Measurements from ENCODE around the gene PPP1R14C. TPM values are rescaled to one million over a fixed set of nuclear protein-coding genes. Genes with fewer than 3 reads are reported as not detected.

Gene PPP1R14C
- total and polyA plus RNA-seq, 2 of the 13 experiments (the other 11 are each of a cell fraction or from before 2014, with no cell fraction given), result not detected

- no peaks in the 10 kb centered on the region; the same call in 1 of the 2 replicates for H4K20me1 ChIP-seq (ENCODE audit: insufficient read depth, low read length)
- no peak overlapping the region for H3K9ac ChIP-seq (ENCODE audit: insufficient read depth, low read depth, low read length)
- ATAC-seq (no peak), DNase-seq (ENCODE audit: low spot score) (no peak), FAIRE-seq (no peak)
- BruUV-seq (replicated peaks), result no TSS peak
- no peak overlapping the region for H3K27ac ChIP-seq (ENCODE audit: extremely low read length, insufficient read depth, low read length)
- H3K4me3 ChIP-seq (replicated peaks in 1 of 3; ENCODE audit: insufficient read depth in 1 of 3, low read depth in 2 of 3, low read length in 3 of 3), result no peak overlapping the region
- H3K79me2 ChIP-seq (ENCODE audit: insufficient read depth, low read length), result no peaks in the 10 kb centered on the region
- H3K36me3 ChIP-seq (replicated peaks in 1 of 2; ENCODE audit: control insufficient read depth in 1 of 2, insufficient read depth in 2 of 2, low read length in 2 of 2), result no peaks in the 10 kb centered on the region
- intact Hi-C loops (cut with micrococcal nuclease; ENCODE audit: unreplicated experiment) (no loop called here), in situ Hi-C loops (cut with HindIII; ENCODE audit: extremely low pct_ligation_motif_present, low pct_unique_long_range_greater_than_20kb) (no loop called here)
- ChIA-PET POLR2A (no interaction called here), CTCF (ENCODE audit: low intra/inter-chr PET ratio, low total read pairs) (no interaction called here)
- no peak overlapping the region for H2AFZ ChIP-seq (ENCODE audit: low read length)
- no peaks in the 10 kb centered on the region for H3K4me1 ChIP-seq (ENCODE audit: insufficient read depth, low read length)
- H3K4me2 ChIP-seq (ENCODE audit: low read depth, low read length), result no peak overlapping the region
- no peaks in the 10 kb centered on the region for H3K9me3 ChIP-seq (ENCODE audit: low read length)
- TF ChIP-seq ZFP90 (CRISPR knock-in tag; IDR thresholded peaks at IDR 0.05; ENCODE audit: borderline replicate concordance) (no peak), ZBTB37 (CRISPR knock-in tag; IDR thresholded peaks at IDR 0.05) (no peak), GATAD1 (CRISPR knock-in tag; IDR thresholded peaks at IDR 0.05) (no peak), MATR3 (CRISPR knock-in tag; IDR thresholded peaks at IDR 0.05) (no peak), ZNF274 (CRISPR knock-in tag; IDR thresholded peaks at IDR 0.05) (no peak), ZBTB8A (CRISPR knock-in tag; IDR thresholded peaks at IDR 0.05; ENCODE audit: borderline replicate concordance, low read depth) (no peak), ZNF367 (CRISPR knock-in tag; IDR thresholded peaks at IDR 0.05; ENCODE audit: borderline replicate concordance) (no peak), ZNF501 (CRISPR knock-in tag; IDR thresholded peaks at IDR 0.05) (no peak), NFE2 (CRISPR knock-in tag; IDR thresholded peaks at IDR 0.05) (no peak), ZNF430 (CRISPR knock-in tag; IDR thresholded peaks at IDR 0.05) (no peak), ZNF75D (CRISPR knock-in tag; IDR thresholded peaks at IDR 0.05; ENCODE audit: borderline replicate concordance) (no peak)
- TF ChIP-seq, protein P1, sequence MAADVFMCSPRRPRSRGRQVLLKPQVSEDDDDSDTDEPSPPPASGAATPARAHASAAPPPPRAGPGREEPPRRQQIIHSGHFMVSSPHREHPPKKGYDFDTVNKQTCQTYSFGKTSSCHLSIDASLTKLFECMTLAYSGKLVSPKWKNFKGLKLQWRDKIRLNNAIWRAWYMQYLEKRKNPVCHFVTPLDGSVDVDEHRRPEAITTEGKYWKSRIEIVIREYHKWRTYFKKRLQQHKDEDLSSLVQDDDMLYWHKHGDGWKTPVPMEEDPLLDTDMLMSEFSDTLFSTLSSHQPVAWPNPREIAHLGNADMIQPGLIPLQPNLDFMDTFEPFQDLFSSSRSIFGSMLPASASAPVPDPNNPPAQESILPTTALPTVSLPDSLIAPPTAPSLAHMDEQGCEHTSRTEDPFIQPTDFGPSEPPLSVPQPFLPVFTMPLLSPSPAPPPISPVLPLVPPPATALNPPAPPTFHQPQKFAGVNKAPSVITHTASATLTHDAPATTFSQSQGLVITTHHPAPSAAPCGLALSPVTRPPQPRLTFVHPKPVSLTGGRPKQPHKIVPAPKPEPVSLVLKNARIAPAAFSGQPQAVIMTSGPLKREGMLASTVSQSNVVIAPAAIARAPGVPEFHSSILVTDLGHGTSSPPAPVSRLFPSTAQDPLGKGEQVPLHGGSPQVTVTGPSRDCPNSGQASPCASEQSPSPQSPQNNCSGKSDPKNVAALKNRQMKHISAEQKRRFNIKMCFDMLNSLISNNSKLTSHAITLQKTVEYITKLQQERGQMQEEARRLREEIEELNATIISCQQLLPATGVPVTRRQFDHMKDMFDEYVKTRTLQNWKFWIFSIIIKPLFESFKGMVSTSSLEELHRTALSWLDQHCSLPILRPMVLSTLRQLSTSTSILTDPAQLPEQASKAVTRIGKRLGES (CRISPR knock-in tag; IDR thresholded peaks at IDR 0.05; ENCODE audit: borderline replicate concordance), result no peak
- H3K27me3 ChIP-seq (ENCODE audit: control insufficient read depth in 1 of 2, insufficient read depth in 2 of 2, low read length in 2 of 2), result peaks cover 0 to 6% of the 10 kb centered on the region in 2 experiments; a peak in 3 of 5 replicates
- 59% methylated on average over 12 of the region's 12 CpGs for WGBS (ENCODE audit: low lambda C conversion rate)
These were observed 60.5 kb downstream of the PPP1R14C start for GRCh38 chr6:150203378-150203777.

All from HepG2 (cell line).